G401 (cell line): ENCODE data around the gene AP2S1. TPM values are rescaled to one million over a fixed set of nuclear protein-coding genes. Genes with fewer than 3 reads are reported as not detected.
"Not testable (repeated sequence)": the region's sequence is repeated elsewhere in the genome, so short reads cannot be mapped to it uniquely, and the experiment has no call there.

ENCODE experiments used
- DNase-seq: peaks from one replicate; pipeline ENCODE4 v3.0.0-alpha.2; 2015; ENCODE audit warnings: low spot score
- in situ Hi-C: cut with HindIII; loops from 2 replicates; pipeline ENCODE4 v1.10.0; 2016; ENCODE audit warnings: low sequenced_read_pairs, mixed read lengths
- total RNA-seq: library from RNA; depleted of rRNA; stranded (reverse); fragments of >200 nt; shearing (Covaris generic); gene quantifications from 2 replicates; pipeline ENCODE4 v1.2.3, GENCODE V29; 2014; rRNA removed

The AP2S1 gene
- total RNA-seq, result 227 and 256 TPM in 2 replicates

DNA sequence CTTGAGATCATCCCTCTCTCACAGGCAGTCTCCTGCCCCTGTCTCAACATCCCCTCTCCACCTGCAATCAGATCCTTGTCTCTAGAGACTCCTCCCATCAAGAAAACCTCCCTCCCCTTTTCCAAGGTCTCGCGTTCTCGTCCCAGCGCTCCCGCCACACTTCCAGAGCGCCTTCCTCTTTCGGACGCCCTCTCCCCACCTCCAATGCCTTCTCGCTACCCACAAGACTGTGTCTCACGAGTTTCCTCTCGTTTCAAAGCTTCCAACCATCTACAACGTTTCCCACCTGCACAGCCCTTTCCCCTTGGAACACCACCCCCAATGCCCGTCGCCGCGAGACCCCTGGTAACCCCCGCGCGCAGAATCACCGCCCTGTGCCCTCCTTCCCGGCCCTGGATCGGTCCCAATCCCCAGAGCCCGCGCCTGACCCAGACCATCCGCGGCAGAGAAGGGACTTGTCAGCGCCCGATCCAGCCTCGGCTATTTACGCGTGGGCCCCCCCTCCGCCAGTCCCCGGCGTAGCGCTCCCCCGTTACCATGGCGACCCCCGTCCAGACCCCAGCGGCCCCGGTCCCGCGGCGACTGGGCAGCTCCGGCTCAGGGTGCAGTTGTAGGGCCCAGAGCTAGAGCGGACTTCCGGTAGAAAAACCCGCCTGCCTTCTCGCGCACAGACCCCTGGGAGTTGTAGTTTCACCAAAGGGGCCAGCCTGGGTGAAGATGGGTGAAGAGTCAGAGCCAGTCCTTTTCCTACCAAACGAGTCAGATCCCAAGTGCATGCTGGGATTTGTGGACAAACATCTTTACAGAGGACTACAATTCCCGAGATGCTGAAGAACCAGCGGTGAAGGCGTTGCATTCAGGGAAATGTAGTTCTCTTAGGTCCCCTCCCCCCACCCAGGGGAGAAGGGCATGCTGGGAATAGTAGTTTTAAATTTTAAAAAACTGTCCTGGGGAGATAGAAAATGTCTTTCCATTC lies at the start of gene AP2S1:
AP2S1 (minus strand) TSS at position 619 of the 976 bp plus-strand sequence; CDS start at position 539, 80 bp downstream.
- DNase-seq, result peak; percentile 100
- in situ Hi-C loops, result no loop called here

DNA sequence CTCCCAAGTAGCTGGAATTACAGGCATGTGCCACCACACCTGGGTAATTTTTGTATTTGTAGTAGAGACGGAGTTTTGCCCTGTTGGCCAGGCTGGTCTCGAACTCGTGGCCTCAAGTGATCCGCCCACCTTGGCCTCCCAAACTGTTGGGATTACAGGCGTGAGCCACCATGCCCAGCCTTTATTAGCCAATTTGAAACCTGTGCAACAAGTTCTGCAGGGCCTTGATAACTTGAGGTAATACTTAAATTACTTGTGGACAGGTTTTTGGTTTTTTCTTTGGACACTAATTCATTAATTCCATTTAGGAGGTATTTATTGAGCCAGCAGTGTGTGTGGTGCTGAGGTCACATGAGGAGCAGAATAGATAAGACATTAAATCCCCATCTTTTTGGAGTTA lies 49.7 kb upstream of the AP2S1 start:
- DNase-seq, result no peak
- in situ Hi-C loops, result no loop called here

- peak; percentile 47 for DNase-seq
- in situ Hi-C loops, result loop anchor here (25.0 kb wide), 1 partner anchor 89 kb away; no protein-coding TSS in a partner anchor
Observed at GRCh38 chr19:46898731-46899130, 48.1 kb upstream of the AP2S1 start.

GRCh38 chr19:46896076-46896794 lies 45.6 kb upstream of the AP2S1 start:
- no peak for DNase-seq
- in situ Hi-C loops, result loop anchor here (25.0 kb wide), 1 partner anchor 91 kb away; no protein-coding TSS in a partner anchor

DNA sequence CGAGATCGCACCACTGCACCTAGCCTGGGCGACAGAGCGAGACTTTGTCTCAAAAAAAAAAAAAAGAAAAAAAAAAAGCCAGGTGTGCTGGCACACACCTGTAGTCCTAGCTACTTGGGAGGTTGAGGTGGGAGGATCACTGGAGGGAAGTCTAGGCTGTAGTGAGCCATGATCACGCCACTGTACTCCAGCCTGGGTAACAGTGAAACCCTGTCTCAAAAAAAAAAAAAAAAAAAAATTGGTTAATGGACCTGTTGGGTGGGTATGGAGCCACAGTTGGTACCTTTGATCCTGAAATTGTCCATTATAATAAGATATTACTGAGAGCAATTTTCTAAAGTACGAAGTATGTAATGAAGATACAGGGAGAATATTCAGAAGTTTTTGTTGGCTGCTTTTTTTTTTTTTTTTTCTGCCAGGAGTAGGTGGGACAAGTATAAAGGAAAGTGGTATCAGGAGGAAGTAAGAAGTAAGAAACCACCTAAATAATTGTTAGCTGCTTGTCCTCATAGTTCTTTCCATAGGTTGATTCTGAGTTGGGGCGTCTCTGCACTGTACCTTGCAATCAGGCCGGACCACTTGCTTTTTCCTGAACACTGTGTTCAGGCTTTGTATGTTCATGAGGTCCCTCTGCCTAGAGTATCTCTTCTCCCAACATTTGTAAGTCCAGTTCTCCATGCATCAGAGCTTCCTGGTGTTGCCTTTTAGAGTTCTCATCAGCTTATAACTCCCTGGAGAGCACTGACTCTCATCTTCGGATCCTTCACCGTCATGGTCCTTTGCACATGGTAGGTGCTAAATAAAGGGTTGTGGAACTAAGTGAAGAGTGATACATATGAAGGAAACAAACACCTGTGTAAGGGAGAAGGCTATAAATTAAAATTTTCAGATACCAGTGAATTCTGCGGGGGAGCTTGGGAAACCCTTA lies 41.9 kb upstream of the AP2S1 start:
- no peak for DNase-seq
- in situ Hi-C loops, result loop anchor here (25.0 kb wide), 1 partner anchor 95 kb away; no protein-coding TSS in a partner anchor

- DNase-seq, result peak; percentile 49
- in situ Hi-C loops, result loop anchor here (25.0 kb wide), 1 partner anchor 97 kb away; no protein-coding TSS in a partner anchor
Observed at GRCh38 chr19:46890423-46891170, 40.0 kb upstream of the AP2S1 start.

GRCh38 chr19:46887240-46887782 lies 36.7 kb upstream of the AP2S1 start:
- in situ Hi-C loops, result loop anchor here (25.0 kb wide), 1 partner anchor 100 kb away; no protein-coding TSS in a partner anchor
- no peak for DNase-seq

GRCh38 chr19:46886546-46887239 lies 36.0 kb upstream of the AP2S1 start:
- in situ Hi-C loops, result loop anchor here (25.0 kb wide), 1 partner anchor 101 kb away; no protein-coding TSS in a partner anchor
- DNase-seq, result no peak

- in situ Hi-C loops, result loop anchor here (25.0 kb wide), 1 partner anchor 102 kb away; no protein-coding TSS in a partner anchor
- no peak for DNase-seq
Observed at GRCh38 chr19:46885411-46885810, 34.8 kb upstream of the AP2S1 start.

DNA sequence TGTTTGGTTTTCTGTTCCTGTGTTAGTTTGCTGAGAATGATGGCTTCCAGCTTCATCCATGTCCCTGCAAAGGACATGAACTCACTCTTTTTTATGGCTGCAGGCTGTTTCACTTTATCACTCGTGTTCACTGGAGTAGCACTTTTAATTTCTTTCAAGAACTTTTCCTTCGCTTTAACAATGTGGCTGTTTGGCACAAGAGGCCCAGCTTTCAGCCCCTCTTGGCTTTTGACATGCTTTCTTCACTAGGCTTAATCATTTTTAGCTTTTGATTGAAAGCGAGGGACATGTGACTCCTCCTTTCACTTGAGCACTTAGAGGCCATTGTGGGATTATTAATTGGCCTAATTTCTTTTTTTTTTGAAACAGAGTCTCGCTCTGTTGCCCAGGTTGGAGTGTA lies 32.1 kb upstream of the AP2S1 start:
- DNase-seq, result not testable (repeated sequence)
- in situ Hi-C loops, result loop anchor here (25.0 kb wide), 1 partner anchor 105 kb away; no protein-coding TSS in a partner anchor

DNA sequence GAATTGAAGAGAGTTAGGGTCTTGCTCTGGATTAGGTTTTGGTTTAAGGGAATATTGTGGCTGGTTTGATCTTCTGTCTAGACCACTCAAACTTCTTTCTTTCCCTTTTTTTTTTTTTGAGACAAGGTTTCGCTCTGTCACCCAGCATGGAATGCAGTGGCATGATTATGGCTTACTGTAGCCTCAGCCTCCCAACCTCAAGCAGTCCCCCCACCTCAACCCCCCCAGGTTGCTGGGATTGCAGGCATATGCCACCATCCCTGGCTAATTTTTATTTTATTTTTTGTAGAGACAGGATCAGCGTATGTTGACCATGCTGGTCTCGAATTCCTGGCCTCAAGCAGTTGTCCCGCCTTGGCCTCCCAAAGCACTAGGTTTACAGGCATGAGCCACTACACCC lies 31.4 kb upstream of the AP2S1 start:
- in situ Hi-C loops, result loop anchor here (25.0 kb wide), 1 partner anchor 105 kb away; no protein-coding TSS in a partner anchor
- no peak for DNase-seq

DNA sequence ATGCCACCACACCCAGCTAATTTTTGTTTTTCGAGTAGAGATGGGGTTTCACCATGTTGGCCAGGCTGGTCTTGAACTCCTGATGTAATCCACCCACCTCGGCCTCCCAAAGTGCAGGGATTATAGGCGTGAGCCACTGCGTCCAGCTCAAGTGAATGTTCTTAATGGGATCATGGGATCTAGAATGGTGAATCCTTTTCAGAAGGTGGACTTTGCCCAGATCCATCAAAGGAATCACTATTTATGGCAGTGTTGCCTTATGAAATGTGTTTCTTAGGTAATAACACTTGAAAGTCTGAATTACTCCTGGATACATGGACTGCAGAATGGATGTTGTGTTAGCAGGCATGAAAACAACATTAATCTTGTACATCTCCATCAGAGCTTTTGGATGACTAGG lies 30.4 kb upstream of the AP2S1 start:
- in situ Hi-C loops, result loop anchor here (25.0 kb wide), 1 partner anchor 106 kb away; no protein-coding TSS in a partner anchor

GRCh38 chr19:46880431-46880830 lies 29.8 kb upstream of the AP2S1 start:
- no peak for DNase-seq
- in situ Hi-C loops, result loop anchor here (25.0 kb wide), 1 partner anchor 107 kb away; no protein-coding TSS in a partner anchor

More for the DNA sequence above, 30.4 kb upstream of the AP2S1 start:
- DNase-seq, result no peak

DNA sequence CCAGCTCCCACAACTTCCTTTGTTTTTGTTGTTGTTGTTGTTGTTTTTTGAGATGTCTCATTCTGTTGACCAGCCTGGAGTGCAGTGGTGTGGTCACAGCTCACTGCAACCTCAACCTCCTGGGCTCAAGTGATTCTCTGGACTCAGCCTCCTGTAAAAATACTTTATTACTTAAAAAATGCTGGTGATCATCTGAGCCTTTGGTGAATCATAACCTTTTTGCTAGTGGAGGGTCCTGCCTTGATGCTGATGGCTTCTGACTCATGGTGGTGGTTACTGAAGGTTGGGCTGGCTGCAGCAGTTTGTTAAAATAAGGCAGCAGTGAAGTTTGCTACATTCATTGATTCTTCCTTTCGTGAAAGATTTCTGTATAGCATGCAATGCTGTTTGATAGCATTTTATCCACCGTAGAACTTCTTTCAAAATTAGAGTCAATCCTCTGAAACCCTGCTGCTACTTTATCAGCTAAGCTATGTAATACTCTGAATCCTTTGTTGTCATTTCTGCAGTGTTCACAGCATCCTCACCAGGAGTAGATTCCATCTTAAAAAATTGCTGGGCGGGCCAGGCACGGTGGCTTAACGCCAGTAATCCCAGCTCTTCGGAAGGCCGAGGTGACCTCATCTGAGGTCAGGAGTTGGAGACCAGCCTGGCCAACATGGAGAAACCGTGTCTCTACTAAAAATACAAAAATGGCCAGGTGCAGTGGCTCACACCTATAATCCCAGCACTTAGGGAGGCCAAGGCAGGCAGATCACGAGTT lies 28.1 kb upstream of the AP2S1 start:
- no peak for DNase-seq
- in situ Hi-C loops, result loop anchor here (25.0 kb wide), 1 partner anchor 109 kb away; no protein-coding TSS in a partner anchor

DNA sequence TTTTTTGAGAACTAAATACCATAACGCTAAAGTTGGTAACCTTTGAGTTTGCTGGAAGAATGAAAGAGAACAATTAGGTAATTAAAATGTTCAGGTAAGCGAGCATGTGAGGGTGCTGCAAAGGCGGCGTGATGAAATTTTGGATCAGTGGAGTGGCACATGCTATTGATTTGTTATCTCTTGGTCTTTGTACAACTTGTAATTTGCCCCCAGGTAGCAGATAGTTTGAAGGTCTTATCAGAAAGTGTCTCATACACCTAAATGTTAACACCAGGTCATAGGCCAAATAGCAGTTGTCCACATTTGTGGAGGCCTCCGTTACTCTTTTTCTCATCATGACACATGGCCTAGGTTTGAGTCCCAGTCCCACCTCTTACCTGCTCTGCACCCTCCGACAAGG lies 25.0 kb upstream of the AP2S1 start:
- in situ Hi-C loops, result loop anchor here (25.0 kb wide), 1 partner anchor 112 kb away; no protein-coding TSS in a partner anchor
- no peak for DNase-seq

- no peak for DNase-seq
- in situ Hi-C loops, result loop anchor here (25.0 kb wide), 1 partner anchor 112 kb away; no protein-coding TSS in a partner anchor
Observed at GRCh38 chr19:46875234-46875633, 24.6 kb upstream of the AP2S1 start.
